HG03196 (cell line): Measurements from ENCODE around the gene RPP40.
"Not testable (repeated sequence)": the region's sequence is repeated elsewhere in the genome, so short reads cannot be mapped to it uniquely, and the experiment has no call there.

Source experiments
- ATAC-seq: cut with Tn5 transposase; IDR thresholded peaks from one replicate; pipeline ENCODE4 v1.9.1; 2021; ENCODE audit not compliant: unreplicated experiment

RPP40 gene

DNA sequence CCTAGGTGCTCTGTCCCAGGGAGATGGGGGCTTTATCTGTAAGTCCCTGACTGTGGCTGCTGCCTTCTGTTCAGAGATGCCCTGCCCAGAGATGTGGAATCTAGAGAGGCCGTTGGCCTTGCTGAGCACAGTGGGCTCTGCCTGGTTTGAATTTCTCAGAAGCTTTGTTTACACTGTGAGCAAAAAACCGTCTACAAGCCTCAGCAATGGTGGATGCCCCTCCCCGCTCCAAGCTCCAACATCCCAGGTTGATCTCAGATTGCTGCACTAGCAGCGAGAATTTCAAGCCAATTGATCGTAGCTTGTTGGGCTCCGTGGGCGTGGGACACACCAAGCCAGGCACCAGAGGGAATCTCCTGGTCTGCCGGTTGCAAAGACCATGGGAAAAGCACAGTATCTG is 16.3 kb upstream of the RPP40 start:
- no peak for ATAC-seq

DNA sequence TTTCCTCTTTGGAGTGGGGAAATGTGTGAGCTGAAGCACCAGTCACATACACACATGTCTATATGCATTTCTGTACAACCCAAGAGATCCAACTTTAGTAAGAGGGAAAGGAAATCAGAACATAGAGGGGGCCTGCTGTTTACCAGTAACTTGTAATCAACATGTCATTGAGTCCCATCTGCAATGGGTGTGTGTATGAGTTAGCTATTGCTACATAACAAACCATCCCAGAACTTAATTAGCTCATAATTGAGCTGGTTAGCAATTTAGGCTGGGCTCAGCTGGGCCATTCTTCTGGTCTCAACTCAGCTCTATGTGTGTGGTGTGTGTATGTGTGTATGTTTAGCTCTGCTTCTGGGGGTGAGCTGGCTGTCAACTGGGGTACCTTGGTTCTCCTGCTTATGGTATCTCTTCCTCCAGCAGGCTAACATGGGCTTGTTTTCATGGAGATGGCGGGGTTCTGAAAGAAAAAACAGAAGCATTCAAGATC is 10.3 kb upstream of the RPP40 start:
- no peak for ATAC-seq

DNA sequence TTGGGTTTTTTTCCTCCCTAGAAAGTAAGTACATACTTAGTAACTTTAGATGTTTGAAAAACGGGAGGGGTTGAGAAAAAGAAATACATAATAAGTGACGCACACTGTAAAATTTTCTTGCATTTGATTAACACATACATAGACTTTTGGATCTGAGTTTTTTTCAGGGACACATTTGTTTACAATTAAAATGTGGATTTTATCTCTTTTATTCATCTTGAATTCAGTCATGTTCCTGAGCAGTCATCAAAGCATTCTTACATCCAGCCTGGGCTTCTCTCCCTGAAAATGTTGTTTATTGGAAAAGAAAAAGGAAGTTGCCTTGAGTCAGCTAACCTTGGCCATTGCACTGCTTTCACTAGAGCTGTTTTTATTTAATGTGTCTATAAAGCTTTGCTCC is 8.7 kb upstream of the RPP40 start:
- no peak for ATAC-seq

DNA sequence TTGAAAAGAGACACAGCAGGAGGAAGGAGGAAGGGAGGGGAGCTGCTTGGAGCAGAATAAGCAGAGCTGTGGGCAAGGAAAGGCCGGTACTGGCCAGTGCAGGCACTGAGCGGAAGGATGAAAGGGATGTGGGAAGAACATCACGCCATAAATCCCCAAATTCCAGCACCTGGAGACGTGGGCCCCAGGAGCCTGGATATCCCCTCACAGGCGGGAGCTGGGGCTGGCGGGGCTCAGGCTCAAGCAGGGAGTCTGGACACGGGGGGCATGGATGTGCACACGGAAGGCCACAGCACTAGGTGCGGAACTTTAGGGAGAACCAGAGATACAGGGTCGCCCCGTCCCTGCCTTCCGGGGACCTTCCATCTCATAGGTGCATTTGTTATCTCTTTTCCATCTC is 7.5 kb upstream of the RPP40 start:
- no peak for ATAC-seq

DNA sequence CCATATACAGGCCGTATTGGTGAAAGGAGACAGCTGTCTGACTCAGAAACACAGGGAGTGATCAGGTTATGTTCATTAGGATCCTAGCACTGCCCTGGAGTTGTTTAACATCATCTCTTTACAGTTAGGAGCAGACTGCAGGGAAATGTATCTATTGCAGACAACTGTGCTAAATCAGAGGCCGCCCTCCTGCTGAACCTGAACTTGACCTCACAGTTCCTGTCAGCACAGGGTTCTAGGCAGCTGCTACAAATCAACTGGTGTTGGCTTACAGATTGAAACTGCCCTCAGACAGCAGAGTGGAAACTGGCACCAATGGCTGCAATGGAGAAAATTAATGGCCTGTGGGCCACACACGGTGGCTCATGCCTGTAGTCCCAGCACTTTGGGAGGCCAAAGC is 3.7 kb upstream of the RPP40 start:
- ATAC-seq: no peak

DNA sequence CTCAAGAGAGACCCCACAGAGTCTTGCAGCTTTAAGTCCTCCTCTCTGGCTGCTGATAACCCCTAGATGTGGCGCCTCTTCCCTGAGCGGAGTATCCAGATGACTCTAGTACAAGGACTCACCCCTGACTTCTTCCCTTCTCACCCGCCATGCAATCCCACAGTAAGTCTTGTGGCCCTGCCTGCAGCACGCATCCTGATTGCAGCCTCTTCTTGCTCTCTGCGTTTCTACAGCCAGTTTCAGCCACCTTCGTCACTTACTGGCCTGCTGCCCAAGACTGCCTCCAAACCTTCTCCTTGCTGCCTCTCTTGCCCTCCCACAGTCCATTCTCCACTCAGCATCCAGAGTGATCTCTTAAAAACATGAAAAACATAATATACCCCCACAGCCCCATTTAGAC is 2.4 kb upstream of the RPP40 start:
- no peak for ATAC-seq

DNA sequence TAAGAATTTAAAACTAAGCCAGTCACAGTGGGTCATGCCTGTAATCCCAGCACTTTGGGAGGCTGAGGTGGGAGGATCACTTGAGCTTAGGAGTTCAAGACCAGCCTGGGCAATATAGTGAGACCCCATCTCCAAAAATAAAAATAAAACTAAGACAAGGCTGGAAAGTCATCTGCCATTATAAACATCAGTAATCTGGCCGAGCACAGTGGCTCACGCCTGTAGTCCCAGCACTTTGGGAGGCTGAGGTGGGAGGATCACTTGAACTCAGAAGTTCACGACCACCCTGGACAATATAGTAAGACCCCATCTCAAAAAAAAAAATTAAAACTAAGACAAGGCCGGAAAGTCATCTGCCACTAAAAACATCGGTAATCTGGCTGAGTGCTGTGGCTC is 1.2 kb upstream of the RPP40 start:
- ATAC-seq: not testable (repeated sequence)

DNA sequence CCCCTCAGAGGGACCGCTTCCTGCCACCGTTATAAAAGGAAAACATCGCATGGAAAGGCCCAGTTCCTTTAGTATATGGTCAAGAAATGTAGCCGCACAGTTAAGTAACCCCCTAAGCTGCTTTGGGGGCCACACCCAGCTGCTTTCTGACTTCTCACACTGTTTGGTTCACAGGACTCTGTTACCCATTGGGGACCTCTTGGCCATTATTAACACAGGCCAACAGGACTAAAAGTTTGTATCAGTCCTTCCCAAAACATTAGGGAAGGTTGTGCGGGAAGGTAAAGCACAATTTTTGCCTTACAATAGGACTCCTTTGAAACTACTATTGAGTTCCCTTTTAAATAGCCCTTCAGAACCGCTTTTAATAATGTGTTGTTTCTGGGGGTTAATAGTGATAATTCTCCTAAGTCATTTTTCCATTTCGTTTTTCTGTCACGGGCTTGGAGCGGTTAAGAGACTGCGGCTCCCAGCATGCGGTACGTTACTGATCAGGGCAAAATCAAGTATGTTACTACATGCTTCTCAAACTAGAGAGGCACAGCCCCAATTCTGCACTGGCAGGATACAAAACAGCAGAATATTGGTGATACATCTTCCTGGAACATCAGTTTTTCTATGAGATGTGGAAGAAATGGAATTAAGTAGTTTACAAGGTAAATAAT is 668 bp upstream of the RPP40 start:
- ATAC-seq: no peak

DNA sequence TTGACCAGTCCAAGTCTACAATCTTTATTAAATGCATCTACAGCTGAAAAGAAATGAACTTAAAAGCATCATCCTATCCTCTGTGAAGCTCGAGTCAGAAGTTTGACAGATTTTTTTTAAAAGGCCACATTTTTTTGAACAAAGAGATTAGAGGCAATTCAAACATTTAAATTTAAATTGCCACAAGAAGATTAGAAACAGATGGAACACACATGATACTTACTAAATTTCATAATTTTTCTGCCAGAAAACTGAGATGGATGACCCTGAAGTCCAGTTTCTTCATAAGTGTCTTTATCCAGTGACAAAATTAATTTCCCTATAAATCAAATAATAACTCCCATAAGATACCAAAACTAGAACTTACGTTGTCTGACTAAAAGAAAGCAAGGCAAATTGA is 4.3 kb downstream of the RPP40 start:
- ATAC-seq: no peak

DNA sequence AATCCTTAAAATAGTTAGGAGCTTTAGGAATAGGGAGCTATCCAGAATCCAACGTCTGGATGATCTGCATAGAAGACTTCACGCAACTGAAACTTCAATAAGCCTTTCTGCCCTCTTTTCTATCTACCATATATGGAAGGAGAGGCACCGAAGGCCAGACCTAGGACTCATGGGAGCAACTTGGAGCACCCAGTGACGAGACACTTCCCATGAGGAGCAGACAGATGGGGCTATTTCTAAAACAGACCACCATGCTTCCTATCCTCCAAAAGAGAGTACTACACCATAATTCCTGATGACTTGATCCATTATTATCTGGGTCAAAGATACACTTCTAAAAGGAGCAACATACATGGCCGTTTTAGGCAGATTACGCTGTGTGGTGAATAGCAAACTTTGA is 6.0 kb downstream of the RPP40 start:
- no peak for ATAC-seq

DNA sequence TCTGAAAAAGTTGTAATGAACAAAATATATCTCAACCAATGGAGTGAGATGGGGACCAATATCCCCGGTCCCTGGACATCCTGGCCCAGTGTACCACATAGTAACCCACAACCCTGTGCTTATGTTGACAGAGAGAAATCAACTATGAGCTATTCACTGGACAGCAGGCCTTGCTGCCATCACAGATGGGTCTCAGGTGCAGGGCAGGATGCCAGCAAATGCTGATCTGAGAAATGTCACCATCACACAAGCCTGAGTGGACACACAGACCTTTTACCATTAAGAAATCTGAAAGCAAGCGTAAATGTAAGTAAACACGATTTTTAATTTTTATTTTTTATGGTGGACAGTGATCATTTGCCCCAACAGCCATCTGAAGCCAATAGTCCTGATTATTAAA is 9.1 kb downstream of the RPP40 start:
- no peak for ATAC-seq

DNA sequence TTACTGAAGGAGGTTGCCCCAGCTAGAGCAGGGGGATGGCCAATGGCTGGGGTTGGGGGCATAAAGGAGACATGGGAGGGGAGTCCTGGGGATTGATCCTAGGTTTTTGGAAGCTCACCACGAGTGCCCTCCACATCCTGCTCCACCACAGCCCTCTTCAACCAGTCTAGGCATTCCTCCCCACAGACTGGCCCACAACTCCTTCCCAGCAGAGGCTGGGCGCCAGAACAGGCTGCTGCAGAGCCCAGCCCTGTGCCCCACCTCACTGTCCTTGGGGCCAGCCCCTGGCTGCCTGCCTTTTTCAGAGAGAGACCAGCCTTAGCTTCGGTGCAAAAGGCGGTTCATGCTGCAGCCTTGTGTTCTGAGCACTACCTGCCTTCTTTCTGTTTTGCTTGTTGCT is 16.4 kb downstream of the RPP40 start:
- no peak for ATAC-seq

DNA sequence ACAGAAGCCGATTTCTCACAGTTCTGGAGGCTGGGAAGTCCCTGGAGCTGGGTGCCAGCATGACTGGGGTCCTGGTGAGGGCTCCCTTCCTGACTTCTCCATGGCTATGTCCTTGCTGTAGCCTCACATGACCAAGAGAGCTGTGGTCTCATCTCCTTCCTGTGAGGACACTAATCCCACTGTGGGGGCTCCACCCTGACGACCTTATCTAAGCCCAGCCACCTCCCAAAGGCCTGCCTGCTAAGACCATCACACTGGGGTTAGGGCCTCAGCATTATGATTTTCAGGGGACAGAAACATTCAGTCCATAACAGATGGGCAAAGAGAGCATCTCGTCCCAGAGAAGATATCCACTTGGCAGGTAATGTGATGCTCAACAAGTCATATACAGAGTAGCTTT is 16.8 kb downstream of the RPP40 start:
- ATAC-seq: no peak

DNA sequence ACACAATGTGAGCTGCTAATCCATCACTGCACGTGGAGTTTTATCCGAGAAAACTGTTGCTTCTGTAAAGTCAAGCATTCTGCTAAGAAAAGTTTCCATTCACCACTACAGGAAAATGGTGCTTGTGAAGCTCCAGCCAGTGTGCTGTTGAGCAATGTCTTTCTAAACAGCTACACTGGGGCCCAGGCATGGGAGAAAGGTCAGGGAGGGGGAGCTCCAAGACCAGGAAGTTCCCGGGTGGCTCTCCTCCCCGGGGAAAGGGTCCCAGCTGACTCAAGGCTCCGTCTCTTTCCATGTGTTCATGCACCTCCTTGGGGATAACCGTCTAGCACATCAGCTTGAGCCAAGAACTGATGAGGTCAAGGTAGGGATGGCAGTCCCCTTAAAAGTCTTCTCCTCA is 20.5 kb downstream of the RPP40 start:
- ATAC-seq: no peak

DNA sequence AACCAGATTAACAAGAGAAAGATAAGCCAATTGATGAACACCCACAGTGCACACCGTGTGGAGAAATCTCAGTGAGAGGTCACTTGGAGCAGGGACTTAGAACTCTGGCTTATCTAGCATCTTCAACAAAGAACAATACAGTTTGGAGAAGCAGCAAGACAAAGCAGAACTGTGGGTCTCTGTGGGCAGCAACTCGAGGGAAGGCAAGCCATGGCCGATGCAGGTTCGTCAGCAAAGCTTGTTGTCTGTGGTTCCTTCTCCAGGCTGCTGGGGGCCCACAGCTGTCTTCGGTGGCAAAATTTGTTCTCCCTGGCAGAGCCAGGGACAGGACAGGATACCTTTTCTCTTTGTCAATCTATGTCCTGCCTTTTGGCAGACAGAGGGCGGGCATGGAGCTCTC is 22.1 kb downstream of the RPP40 start:
- ATAC-seq: no peak

DNA sequence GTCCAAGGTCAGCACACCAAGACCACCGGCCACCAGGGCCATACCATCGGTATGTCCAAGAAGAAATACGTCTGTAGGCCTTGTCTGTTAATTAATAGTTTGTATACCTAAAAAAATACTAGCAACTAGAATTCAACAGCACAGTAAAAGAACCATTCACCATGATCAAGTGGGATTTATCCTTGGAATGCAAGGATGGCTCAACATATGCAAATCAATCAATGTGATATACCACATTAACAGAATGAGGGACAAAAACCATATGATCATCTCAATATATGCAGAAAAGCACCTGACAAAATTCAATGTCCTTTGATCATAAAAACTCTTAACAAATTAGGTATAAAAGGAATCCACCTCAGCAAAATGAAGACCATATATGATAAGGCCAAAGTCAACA is 24.4 kb downstream of the RPP40 start:
- no peak for ATAC-seq

DNA sequence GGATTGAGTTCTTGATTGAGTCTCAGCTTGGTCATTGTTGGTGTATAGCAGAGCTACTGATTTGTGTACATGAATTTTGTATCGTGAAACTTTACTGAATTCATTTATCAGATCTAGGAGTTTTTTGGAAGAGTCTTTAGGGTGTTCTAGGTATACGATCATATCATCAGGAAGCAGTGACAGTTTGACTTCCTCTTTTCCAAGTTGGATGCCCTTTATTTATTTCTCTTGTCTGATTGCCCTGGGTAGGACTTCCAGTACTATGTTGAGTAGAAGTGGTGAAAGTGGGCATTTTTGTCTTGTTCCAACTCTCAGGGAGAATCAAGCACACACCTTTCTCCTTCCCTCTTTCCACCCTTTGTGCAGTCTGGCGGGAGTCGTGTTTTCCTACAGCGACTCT is 26.4 kb downstream of the RPP40 start:
- ATAC-seq: no peak

DNA sequence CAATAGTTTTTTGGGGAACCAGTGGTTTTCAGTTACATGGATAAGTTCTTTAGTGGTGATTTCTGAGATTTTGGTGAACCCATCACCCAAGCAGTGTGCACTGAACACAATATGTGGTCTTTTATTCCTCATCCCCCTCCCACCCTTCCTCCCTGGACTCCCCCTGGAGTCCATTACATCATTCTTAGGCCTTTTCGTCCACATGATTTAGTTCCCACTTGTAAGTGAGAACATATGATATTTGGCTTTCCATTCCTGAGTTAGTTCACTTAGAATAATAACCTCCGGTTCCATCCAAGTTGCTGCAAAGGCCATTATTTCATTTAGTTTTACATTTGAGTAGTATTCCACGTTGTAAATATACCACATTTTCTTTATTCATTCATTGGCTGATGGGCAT is 28.3 kb downstream of the RPP40 start:
- ATAC-seq: no peak

DNA sequence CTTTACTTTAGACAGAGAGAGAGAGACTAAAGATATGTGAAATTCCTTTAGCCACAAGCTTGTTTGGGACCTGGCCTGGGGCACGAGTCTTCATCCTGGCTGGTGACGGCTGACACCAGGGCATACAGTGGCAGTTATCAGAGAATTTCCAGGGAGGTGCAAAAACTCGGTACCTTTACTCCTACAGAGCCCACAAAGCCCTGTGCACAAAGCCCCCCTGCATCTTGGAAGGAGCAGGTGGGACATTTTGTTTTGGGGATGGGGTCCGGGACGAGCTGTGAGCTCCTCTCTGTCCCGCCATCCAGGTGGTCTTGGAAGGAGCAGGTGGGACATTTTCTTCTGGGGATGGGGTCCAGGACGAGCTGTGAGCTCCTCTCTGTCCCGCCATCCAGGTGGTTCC is 28.9 kb downstream of the RPP40 start:
- no peak for ATAC-seq

DNA sequence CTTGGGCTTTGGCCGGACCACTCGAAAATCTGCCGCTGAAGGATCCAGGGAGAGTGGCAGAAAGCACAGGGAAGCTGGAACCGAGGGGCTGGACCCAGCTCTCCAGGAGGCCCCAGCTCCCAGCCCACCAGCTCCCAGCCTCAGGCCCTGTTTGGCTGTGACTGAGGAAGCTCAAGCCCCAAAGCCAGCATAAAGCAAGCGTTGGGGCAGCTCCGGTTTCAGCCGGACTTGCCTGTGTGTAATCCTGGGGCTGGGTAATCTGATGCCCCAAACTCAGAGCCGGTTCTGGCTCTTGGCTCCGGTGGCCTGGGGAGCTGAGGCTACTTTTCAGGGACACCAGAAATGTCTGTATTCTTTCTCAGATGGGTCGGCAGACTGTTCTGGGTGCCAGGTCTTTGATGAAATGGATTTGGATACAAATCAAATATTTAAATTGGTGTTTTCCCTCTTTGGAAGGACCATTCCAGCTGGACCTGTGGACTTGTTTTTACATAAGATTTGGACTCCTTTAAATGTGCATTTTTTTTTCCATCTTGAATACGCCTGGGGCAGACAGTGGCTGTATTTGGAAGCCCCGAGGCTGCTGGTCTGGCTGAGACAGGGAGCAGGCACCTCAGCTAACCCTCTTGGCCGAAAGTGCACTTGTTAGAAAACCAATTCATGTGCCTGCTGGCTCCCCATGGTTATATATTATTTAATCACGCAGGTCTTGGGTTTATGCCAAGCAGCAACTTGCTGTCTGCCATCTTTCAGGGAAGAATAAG is 29.7 kb downstream of the RPP40 start:
- ATAC-seq: no peak

DNA sequence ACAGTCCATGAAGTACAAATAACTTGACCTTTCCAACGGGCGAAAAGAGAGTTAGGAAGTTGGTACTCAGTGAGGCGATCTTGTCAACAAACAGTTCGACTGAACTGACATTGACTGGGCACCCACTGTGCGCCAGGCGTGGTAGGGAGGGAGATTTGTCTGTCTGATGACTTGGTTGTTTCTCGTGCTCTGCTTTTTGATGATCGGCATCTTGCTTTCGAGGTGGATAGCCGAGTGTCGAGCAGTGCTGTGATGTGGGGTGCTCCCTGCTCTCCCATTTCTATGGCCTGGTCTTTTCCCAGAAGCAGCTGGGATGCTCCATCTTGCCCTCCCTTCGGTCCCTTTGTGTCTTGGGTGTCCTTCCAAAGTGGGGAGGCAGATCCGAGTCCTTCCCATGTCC is 30.4 kb downstream of the RPP40 start:
- no peak for ATAC-seq

DNA sequence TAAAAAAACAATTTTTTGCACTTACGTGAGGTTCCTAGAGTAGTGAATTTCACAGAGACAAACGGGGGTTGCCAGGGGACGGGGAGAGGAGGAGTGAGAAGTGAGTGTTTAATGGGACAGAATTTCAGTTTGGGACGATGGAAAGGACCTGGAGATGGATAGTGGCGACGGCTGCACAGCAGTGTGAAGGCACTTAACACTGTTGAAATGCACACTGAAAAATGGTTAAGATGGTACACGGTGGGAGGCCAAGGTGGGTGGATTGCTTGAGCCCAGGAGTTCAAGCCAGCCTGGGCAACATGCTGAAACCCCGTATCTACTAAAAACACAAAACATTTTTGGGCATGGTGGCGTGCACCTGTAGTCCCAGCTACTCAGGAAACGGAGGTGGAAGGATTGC is 31.4 kb downstream of the RPP40 start:
- no peak for ATAC-seq

DNA sequence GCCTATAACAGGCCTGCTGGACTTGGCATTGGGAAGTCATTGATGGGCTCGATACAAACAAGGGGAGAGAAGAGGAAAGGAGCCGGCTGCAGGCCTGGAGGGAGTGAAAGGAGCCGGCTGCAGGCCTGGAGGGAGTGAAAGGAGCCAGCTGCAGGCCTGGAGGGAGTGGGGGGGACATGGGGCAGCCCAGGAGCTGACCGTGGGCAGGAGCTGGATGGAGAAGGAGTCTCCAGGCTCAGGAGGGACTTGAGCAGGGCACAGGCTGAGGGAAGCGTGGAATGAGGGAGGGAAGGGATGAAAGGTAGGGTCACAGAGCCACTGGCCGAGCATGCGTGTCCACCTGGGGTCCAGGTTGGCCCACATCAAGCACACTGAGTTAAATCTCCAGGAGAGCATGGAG is 32.0 kb downstream of the RPP40 start:
- ATAC-seq: no peak
